Upper lobe of left lung (tissue), 6 donors: Measurements from ENCODE around the gene PRPS2. TPM values are rescaled to one million over a fixed set of nuclear protein-coding genes. Genes with fewer than 3 reads are reported as not detected.

ENCODE experiments used
- ATAC-seq, 2 donors: fragments of 200-7000 bp; cut with Tn5 transposase; one replicate each; pipeline ENCODE4 v1.9.1; 2022; ENCODE audit warnings: mild to moderate bottlenecking in 2 of 2, moderate library complexity in 2 of 2; ENCODE audit not compliant: low FRiP score in 2 of 2
- DNase-seq, 2 donors: peaks; one replicate each; pipeline ENCODE4 v3.0.0-alpha.2; 2019 to 2020
- H3K27ac ChIP-seq, 4 donors: fragments of 200-600 bp; sonication (generic); one replicate each; pipeline ENCODE4 v1.5.1; 2016 to 2019
- H3K27me3 ChIP-seq, 4 donors: fragments of 200-600 bp; sonication (generic); one replicate each; pipeline ENCODE4 v1.5.1; 2017 to 2019
- H3K36me3 ChIP-seq, 4 donors: fragments of 200-600 bp; sonication (generic); one replicate each; pipeline ENCODE4 v1.5.1; 2016 to 2019
- H3K4me1 ChIP-seq, 4 donors: fragments of 200-600 bp; sonication (generic); one replicate each; pipeline ENCODE4 v1.5.1; 2018 to 2019
- H3K4me3 ChIP-seq, 4 donors: fragments of 200-600 bp; sonication (generic); one replicate each; pipeline ENCODE4 v1.5.1; 2017 to 2019; ENCODE audit warnings: mild to moderate bottlenecking in 2 of 4, moderate library complexity in 1 of 4
- H3K9me3 ChIP-seq, 4 donors: fragments of 200-600 bp; sonication (generic); one replicate each; pipeline ENCODE4 v1.5.1; 2018 to 2019
- CTCF ChIP-seq, 6 experiments: fragments of 450-650 bp in 4 of 6; fragments of 200-600 bp in 2 of 6; sonication (generic) in 2 of 6; IDR thresholded peaks; one replicate each; pipeline ENCODE4 v1.5.1; 2016 to 2019; ENCODE audit warnings: antibody characterized with exemption in 6 of 6
- EP300 ChIP-seq, 4 donors: sonication (generic); formaldehyde crosslinking; IDR thresholded peaks; one replicate each; pipeline ENCODE4 v1.5.1; 2017; ENCODE audit warnings: antibody characterized with exemption in 4 of 4, control low read depth in 2 of 4
- POLR2A ChIP-seq, 4 donors: fragments of 450-650 bp; IDR thresholded peaks; one replicate each; pipeline ENCODE4 v1.5.1; 2016 to 2017; ENCODE audit warnings: antibody characterized with exemption in 4 of 4, mild to moderate bottlenecking in 2 of 4
- POLR2AphosphoS5 ChIP-seq, 2 donors: sonication (generic); formaldehyde crosslinking; IDR thresholded peaks; one replicate each; pipeline ENCODE4 v1.5.1; 2017; ENCODE audit warnings: antibody characterized with exemption in 2 of 2
- WGBS, 2 donors: methylation state at CpG; one replicate each; pipeline ENCODE4 v1.1.5; 2017 to 2018; 5-methylcytosine and 5-hydroxymethylcytosine counted together
- total RNA-seq, 6 donors: library from RNA; depleted of rRNA in 4 of 6; stranded (reverse); fragments of >200 nt in 4 of 6; gene quantifications; one replicate each; pipeline versions ENCODE4 v1.1.0 to v1.2.1, GENCODE V29; 2016 to 2021
- donor health status: DM: no; HTN: no; CAD: no; lungs with moderate emphysema.
- donor health status: DM: no; HTN: yes; CAD: no; lungs with severe emphysema.

The PRPS2 gene
- total RNA-seq, 6 donors from 2014 or later: 5.2 to 27.4 (median 22.6) TPM

- Histone ChIP-seq H3K9me3 (no peaks in the 10 kb centered on the region), H3K36me3 (peaks cover 0 to 1% (median 0%) of the 10 kb centered on the region in 4 donors), H3K27me3 (no peaks in the 10 kb centered on the region), H3K27ac (no peak overlapping the region), H3K4me1 (no peaks in the 10 kb centered on the region), H3K4me3 (no peak overlapping the region)
- DNase-seq (no peak), ATAC-seq (no peak)
- TF ChIP-seq CTCF (IDR thresholded peaks at IDR 0.05): no peak
- no peak for TF ChIP-seq EP300 (IDR thresholded peaks at IDR 0.05)
- TF ChIP-seq POLR2A (IDR thresholded peaks at IDR 0.05): no peak
- TF ChIP-seq POLR2AphosphoS5 (IDR thresholded peaks at IDR 0.05): no peak
- 33 to 60% methylated on average over 1 to 2 of the region's 2 CpGs for WGBS, 2 donors
Measured at GRCh38 chrX:12804655-12805054, 13.4 kb downstream of the PRPS2 start.

GRCh38 chrX:12805333-12805732 is 14.1 kb downstream of the PRPS2 start:
- DNase-seq (no peak), ATAC-seq (no peak)
- no peaks in the 10 kb centered on the region for H3K4me1 ChIP-seq
- no peak for TF ChIP-seq POLR2AphosphoS5 (IDR thresholded peaks at IDR 0.05)
- TF ChIP-seq EP300 (IDR thresholded peaks at IDR 0.05): no peak
- TF ChIP-seq CTCF (IDR thresholded peaks at IDR 0.05): no peak
- no peak for TF ChIP-seq POLR2A (IDR thresholded peaks at IDR 0.05)
- no peaks in the 10 kb centered on the region for H3K9me3 ChIP-seq
- no peaks in the 10 kb centered on the region for H3K36me3 ChIP-seq
- H3K27ac ChIP-seq: no peak overlapping the region
- H3K4me3 ChIP-seq: no peak overlapping the region
- H3K27me3 ChIP-seq: no peaks in the 10 kb centered on the region
- WGBS, 2 donors: 80 to 89% methylated on average over 6 of the region's 6 CpGs

GRCh38 chrX:12811658-12812057 is 20.4 kb downstream of the PRPS2 start:
- no peak overlapping the region for H3K27ac ChIP-seq
- no peak for ATAC-seq
- no peaks in the 10 kb centered on the region for H3K4me1 ChIP-seq
- WGBS, 2 donors: 70 to 93% methylated on average over 5 to 8 of the region's 8 CpGs
- DNase-seq: no peak
- no peak overlapping the region for H3K4me3 ChIP-seq
- H3K9me3 ChIP-seq: no peaks in the 10 kb centered on the region
- no peaks in the 10 kb centered on the region for H3K27me3 ChIP-seq
- TF ChIP-seq CTCF (IDR thresholded peaks at IDR 0.05) (no peak), POLR2AphosphoS5 (IDR thresholded peaks at IDR 0.05) (no peak), POLR2A (IDR thresholded peaks at IDR 0.05) (no peak), EP300 (IDR thresholded peaks at IDR 0.05) (no peak)
- no peaks in the 10 kb centered on the region for H3K36me3 ChIP-seq

- H3K4me3 ChIP-seq: no peak overlapping the region
- no peaks in the 10 kb centered on the region for H3K9me3 ChIP-seq
- WGBS, 2 donors: 22 to 29% methylated on average over 4 of the region's 4 CpGs
- no peaks in the 10 kb centered on the region for H3K27me3 ChIP-seq
- TF ChIP-seq POLR2A (IDR thresholded peaks at IDR 0.05): no peak
- peak; percentile 20 to 52 (median 36) for TF ChIP-seq CTCF (IDR thresholded peaks at IDR 0.05)
- no peaks in the 10 kb centered on the region for H3K36me3 ChIP-seq
- peak in 1 of 2 donors; percentile 60 for ATAC-seq
- no peak for DNase-seq
- H3K4me1 ChIP-seq: no peaks in the 10 kb centered on the region
- no peak overlapping the region for H3K27ac ChIP-seq
Measured at GRCh38 chrX:12814420-12814819, 23.2 kb downstream of the PRPS2 start.

GRCh38 chrX:12817528-12817927 is 26.3 kb downstream of the PRPS2 start:
- ATAC-seq (no peak), DNase-seq (no peak)
- H3K27me3 ChIP-seq: no peaks in the 10 kb centered on the region
- no peak for TF ChIP-seq CTCF (IDR thresholded peaks at IDR 0.05)
- TF ChIP-seq POLR2AphosphoS5 (IDR thresholded peaks at IDR 0.05): no peak
- no peak for TF ChIP-seq EP300 (IDR thresholded peaks at IDR 0.05)
- no peak for TF ChIP-seq POLR2A (IDR thresholded peaks at IDR 0.05)
- H3K4me1 ChIP-seq: no peaks in the 10 kb centered on the region
- peaks cover 0 to 16% (median 0%) of the 10 kb centered on the region in 4 donors for H3K36me3 ChIP-seq
- H3K9me3 ChIP-seq: no peaks in the 10 kb centered on the region
- no peak overlapping the region for H3K27ac ChIP-seq
- H3K4me3 ChIP-seq: no peak overlapping the region
- 75 to 76% methylated on average over 5 of the region's 5 CpGs for WGBS, 2 donors
